Measurements from ENCODE around the gene AGAP3.

Gene AGAP3

DNA sequence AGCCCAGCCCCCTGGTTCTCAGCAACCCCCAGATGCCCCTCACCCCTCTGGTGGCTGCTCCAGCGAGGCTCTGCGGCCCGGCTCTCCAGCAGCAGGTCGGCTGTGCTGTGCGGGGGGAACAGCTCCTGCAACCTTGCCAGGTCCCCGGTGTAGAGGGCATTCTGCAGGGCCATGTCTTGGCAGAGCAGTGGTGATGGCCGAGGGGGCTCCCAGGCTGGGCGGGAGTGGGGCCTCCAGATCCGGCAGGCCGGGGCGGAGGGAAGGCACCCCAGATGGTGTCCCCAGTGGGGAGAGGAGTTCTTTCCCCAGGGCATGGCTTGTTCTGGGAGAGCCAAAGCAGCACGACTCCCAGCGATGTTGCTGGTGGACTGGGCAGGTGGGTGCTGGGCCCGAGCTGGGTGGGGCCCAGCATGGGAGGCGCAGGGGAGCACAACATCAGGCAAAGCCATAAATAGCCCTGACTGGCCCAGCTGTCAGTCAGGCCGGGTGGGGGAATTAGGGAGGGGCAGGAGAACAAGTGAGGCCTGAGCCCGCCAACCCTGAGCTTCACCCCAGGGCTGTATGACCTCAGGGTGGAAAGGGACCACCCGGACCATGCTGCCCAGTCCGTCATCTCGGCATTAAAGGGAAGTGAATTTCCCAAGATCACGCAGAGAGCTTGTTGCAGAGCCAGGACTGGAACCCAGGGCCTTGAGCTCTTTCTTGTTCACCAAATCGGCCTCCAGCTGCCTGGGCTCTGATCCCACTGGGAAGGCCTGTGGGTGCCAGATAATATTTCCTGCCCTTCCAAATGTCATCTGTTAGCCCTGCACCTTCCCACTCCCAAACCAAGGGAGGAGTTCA is 101.4 kb downstream of the AGAP3 start:
- no peak for DNase-seq

DNA sequence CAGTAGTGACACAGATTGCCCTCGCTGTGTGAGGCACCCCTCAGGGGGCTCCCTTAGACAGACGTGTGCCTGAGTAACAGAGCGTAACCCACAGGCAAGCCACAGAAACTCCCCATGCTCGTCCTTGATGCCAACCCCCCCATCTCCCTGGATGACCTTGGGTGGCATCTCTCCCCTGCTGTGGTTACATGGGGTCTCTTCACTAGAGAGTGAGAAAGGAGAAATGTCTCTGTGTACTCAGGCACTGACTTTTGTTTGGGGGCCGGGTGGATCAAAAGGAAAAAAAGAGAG is 101.9 kb downstream of the AGAP3 start:
- DNase-seq = no peak

DNA sequence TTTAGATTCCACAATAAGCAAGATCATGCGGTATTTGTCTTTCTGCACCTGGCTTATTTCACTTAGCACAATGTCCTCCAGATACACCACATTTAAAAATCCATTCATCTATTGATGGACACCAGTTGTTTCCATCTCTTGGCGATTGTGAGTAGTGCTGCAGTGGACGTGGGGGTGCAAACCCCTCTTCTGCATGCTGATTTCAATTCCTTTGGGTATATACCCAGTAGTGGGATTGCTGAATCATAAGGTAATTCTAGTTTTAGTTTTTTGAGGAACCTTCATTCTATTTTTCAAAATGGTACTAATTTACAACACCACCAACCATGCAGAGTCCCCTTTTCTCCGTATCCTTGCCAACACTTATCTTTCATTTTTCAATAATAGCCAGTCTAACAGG is 102.8 kb downstream of the AGAP3 start:
- DNase-seq = no peak

DNA sequence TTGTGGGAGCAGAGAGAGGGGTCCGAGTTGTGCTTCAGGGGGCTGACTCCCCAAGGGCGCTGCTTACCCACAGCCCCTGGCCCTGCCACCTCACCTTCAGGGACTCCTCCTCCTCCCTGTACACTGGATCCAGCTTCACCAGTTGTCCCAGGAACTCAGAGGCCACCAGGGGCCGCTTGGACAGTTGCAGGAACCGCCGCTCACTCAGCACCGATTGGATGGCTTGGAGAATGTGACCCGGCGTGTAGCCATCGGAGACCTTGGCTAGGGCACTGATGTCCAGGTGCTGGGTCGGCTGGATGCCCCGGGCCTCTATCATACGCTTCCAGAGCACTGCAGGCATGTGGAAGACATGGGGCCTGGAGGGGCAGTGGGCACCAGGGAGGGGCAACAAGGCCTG is 105.3 kb downstream of the AGAP3 start:
- no peak for DNase-seq

DNA sequence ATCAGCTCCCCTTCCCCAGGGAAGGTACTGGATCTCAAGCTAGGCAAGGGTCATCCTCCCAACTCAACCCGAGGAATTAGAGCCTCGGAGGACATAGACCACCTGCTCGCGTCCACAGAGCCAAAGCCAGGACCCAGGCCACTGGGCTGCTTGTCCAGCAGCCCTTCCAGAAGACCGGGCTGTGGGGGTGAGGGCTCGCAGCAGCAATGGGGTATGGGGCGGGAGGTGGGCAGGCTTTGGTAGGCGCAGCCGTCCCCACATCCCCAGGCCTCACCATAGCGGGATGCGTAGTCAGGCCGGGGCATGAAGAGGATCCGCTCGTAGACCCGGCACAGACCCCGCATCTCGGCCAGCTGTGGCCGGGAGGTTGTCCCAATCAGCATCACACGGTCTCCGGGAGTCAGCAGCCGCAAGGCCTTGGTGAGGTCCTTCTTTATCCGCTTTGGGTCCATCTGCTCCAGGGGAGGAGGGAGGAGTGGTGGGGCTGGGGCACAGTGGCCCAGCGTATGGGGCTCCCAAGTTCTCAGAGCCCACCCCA is 105.8 kb downstream of the AGAP3 start:
- no peak for DNase-seq

DNA sequence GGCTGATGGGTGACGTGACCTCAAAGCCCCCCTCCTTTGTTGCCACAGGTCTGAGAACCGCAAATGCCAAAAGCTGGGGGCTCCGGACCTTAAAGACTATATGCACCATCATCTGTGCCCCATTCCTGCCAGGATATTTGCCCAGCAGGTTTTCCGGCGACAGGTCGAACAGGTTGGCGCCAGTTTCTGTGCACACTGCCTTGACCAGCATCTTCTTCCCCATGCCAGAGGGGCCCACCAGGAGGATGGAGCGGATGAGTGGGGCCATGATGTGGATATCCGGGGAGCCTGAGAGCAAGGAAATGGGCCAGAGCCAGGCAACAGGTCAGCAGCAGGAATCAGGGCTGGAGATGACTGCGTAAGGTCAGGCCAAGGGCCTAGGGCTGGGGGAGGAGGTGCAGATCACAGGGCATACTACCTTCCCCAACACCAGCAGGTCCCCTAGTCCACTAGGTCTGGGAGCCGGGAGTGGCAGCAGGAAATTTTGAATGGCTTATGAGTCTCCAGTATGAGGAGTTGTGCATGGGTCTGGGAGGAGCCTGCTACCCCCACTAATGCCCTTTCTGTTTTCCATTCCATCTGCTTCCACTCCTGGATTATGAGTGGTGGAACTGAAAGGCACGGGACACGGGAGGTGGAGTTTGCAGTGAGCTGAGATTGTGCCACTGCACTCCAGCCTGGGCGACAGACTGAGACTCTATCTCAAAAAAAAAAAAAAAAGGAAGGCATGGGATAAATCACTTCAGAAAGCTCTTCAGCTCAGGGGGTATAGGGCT is 107.1 kb downstream of the AGAP3 start:
- DNase-seq = no peak

All from NCI-H1694 (cell line).